Ramos (cell line): ENCODE measurements around the gene TMEM79.

ENCODE experiments used
- in situ Hi-C: fragments of 300-500 bp; cut with MboI; formaldehyde crosslinking; loops from one replicate; pipeline ENCODE4 v1.14.3; 2022; ENCODE audit warnings: low sequenced_read_pairs; ENCODE audit not compliant: unreplicated experiment

The TMEM79 gene, protein sequence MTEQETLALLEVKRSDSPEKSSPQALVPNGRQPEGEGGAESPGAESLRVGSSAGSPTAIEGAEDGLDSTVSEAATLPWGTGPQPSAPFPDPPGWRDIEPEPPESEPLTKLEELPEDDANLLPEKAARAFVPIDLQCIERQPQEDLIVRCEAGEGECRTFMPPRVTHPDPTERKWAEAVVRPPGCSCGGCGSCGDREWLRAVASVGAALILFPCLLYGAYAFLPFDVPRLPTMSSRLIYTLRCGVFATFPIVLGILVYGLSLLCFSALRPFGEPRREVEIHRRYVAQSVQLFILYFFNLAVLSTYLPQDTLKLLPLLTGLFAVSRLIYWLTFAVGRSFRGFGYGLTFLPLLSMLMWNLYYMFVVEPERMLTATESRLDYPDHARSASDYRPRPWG

DNA sequence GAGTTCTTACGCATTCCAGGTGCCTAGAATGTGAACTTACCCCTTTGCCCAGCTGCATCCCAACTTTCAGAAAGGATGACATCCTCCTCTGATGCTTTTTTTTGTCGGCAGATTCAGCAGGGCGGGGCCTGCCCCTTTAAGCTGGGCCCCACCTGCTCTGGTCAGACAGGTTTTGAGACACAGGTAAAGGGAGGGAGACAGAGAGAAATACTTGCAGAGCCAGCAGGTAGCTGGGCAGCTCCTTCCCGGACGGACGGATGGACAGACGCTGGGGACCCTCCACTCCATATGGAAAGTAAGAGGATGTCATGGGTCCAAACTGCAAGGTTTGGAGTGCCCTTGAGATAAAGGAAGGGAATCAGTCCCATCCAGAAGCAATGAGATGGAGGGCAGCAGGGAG, at the start of gene TMEM79:
TSS of gene TMEM79 (plus strand) at position 214 of the 400 bp plus-strand sequence. CDS start 902 bp downstream, outside the sequence.
- in situ Hi-C loops, result no loop called here

DNA sequence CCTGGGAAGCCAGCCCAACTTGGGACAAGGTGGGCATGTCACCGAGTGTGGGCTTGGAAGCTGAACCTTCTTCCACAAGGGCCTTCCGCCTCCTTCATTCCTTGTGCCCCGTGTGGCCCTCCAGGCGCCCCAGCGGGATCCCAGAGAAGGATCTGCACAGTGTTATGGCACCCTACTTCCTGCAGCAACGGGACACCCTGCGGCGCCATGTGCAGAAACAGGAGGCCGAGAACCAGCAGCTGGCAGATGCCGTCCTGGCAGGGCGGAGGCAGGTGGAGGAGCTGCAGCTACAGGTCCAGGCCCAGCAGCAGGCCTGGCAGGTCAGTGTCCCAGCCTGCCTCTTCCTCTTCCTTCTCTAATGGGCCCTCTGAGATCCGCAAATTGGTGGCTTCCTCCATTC, 48.0 kb upstream of the TMEM79 start:
- in situ Hi-C loops, result no loop called here

DNA sequence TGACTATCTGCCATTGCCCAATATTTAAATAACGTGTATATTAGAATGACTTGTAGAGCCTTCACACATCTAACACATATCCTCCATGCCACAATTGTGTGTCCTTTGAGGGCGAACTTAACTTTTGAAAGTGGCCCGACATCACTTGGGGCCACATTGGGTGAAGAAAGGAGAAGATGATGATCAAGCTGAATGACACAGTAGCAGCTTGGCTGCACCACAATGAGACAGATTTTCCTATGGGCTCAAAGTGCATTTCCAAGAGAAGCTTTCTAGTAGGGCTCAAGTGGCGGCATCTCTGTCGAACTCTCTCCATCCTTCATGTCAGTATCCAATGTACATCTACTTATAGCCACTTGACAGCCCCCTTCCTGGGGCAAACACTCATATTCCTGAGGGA, 45.9 kb upstream of the TMEM79 start:
- in situ Hi-C loops, result no loop called here

DNA sequence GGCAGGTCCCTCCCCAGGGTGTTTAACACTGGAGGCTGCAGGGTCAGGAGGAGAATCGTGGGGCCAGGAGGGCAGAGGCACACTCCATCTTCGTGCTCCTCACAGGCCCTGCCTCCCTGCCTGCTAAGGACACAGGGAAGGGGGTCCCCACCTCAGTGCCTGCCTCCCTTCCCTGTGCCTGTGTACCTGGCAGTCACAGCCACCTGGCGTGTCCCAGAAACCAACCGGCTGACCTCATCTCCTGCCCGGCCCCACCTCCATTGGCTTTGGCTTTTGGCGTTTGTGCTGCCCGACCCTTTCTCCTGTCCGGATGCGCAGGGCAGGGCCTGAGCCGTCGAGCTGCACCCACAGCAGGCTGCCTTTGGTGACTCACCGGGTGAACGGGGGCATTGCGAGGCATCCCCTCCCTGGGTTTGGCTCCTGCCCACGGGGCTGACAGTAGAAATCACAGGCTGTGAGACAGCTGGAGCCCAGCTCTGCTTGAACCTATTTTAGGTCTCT, 42.8 kb upstream of the TMEM79 start:
- in situ Hi-C loops, result no loop called here

DNA sequence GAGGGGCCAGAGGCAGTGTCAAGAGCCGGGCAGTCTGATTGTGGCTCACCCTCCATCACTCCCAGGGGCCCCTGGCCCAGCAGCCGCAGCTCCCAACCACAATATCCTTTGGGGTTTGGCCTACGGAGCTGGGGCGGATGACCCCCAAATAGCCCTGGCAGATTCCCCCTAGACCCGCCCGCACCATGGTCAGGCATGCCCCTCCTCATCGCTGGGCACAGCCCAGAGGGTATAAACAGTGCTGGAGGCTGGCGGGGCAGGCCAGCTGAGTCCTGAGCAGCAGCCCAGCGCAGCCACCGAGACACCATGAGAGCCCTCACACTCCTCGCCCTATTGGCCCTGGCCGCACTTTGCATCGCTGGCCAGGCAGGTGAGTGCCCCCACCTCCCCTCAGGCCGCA, 42.2 kb upstream of the TMEM79 start, which contains the start of gene BGLAP:
TSS of gene BGLAP (plus strand) at position 259 of the 400 bp plus-strand sequence. CDS start at position 307, 48 bp downstream.
- in situ Hi-C loops, result no loop called here

DNA sequence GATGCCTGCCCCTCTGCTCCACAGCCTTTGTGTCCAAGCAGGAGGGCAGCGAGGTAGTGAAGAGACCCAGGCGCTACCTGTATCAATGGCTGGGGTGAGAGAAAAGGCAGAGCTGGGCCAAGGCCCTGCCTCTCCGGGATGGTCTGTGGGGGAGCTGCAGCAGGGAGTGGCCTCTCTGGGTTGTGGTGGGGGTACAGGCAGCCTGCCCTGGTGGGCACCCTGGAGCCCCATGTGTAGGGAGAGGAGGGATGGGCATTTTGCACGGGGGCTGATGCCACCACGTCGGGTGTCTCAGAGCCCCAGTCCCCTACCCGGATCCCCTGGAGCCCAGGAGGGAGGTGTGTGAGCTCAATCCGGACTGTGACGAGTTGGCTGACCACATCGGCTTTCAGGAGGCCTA, 41.4 kb upstream of the TMEM79 start:
- in situ Hi-C loops, result no loop called here

DNA sequence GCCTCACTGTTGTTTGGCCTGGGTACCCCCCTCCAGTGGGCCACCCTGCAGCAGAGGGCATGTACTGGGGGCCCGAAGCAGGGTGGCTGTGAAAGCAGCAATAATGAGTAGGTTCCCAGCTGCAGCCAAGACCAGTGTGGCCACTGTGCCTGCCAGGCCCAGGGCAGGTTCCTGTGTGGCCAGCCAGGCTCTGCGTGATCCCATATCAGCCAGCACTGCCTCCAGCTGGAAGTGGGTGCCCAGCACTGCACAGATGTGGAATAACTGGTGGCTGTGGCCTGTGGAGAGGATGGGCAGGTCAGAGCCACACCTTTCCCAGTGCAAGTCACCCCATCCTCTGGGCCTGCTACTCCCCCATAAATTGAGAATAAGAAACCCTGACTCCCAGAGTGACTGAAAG, 40.0 kb upstream of the TMEM79 start:
- in situ Hi-C loops, result no loop called here

DNA sequence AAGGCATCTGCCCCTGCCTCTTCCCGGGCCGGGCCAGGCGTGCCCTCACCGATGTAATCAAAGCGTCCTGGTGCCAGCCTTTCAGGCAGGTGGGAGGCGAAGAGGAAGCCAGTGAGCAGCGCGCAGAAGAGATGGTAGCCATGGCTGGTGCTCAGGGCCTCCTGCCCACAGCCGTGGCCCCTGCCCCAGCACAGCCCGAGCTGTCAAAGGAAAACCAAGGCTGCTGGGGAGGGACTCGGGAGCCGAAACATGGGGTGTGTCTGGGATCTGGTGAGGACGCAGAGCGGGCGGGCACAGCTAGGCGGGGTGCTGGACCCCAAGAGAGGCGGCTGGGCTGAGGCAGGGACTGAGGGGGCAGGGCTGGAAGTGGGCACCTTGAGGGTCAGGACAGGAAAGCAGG, 39.4 kb upstream of the TMEM79 start:
- in situ Hi-C loops, result no loop called here

DNA sequence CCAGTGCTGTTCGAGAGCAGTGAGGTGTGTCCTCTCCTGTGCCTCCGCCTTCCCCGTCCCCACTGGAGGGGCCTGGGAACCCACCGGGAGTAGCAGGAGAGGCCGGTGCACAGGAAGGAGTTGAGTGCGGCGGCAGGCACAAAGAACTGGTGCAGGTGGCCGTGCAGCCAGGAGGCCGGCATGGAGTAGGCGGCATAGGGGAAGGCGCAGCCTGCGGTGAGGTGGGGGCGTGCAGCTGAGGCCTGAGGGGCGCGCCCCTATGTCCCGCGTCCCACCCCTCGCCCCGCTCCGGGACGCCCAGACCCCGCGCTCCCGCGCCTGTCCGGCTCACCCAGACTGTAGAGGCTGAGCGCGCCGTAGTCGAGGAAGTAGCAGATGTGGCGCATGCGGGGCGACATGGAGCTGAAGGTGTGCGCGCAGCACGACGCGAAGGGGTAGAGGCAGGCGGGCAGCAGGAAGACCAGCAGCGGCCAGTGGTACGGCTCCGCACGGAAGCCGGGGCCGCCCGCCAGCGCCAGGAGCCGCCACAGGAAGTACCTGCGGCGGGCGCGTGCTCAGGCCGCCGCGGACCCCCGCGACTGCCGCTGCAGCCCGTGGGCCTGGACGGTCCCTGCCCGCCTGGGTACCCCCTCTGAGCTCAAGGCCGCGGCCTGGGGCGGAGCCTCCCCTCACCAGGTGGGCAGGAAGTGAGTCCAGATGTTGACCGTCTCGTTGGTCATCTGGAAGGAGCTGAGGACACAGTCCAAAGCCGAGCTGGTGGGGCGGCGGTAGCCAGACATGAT, 38.5 kb upstream of the TMEM79 start:
- in situ Hi-C loops, result no loop called here

DNA sequence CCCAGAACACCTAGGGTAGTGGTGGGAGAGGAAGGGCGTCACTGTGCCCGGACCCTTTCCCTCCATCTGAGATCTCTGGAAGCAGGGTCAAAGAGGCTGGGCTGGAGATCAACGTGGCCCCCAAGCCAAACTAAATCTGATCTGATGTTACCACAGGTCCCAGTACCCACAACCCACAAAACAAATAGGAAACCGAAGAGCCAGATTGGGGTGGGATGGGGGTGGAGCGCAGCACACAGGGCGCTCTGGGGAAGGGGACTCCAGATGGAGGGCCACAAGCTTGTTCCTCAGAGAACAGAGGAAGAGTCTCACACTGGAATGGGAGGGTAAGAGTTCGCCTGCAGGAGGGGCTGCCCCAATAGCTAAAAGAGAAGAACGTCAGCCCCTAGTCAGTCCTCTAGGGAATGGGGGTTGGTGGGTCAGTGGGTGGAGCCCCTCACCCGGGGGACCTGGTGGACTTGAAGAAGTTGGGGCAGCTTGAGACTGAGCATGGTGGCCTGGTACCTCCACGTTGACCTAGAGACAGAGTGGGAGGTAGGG, 37.8 kb upstream of the TMEM79 start:
- in situ Hi-C loops, result no loop called here

DNA sequence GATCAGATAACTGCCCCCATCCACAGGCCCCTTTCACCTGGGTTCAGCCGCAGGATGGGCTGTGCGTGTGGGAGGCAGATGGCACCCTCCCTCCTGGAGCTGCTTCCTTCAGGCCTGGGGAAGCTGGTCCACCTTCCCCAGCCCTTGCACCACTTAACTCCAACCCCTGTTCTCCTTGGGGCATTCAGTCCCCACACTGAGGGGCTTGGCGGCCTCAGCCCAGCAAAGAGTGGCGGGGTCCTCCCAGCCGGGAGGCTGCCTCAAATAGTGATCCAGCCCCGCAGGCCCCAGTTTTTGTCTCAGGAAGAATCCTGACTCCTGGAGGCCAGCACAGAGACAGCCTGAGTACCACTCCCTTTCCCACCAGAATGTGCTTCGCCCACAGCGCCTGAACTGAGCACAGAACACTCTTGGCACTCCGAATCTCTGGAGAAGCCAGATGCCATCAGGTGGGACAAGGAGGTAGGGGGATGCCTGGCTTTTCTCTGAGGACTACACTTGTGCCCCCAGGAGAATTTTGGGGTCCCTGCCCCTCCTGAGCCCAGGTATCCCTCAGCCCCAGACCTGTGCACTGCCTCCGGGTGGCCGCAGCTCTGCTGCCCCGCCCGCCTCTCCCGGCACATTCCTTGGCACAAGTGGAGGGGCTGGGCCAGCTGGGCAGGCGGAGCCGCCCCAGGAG, 37.2 kb upstream of the TMEM79 start:
- in situ Hi-C loops, result no loop called here

DNA sequence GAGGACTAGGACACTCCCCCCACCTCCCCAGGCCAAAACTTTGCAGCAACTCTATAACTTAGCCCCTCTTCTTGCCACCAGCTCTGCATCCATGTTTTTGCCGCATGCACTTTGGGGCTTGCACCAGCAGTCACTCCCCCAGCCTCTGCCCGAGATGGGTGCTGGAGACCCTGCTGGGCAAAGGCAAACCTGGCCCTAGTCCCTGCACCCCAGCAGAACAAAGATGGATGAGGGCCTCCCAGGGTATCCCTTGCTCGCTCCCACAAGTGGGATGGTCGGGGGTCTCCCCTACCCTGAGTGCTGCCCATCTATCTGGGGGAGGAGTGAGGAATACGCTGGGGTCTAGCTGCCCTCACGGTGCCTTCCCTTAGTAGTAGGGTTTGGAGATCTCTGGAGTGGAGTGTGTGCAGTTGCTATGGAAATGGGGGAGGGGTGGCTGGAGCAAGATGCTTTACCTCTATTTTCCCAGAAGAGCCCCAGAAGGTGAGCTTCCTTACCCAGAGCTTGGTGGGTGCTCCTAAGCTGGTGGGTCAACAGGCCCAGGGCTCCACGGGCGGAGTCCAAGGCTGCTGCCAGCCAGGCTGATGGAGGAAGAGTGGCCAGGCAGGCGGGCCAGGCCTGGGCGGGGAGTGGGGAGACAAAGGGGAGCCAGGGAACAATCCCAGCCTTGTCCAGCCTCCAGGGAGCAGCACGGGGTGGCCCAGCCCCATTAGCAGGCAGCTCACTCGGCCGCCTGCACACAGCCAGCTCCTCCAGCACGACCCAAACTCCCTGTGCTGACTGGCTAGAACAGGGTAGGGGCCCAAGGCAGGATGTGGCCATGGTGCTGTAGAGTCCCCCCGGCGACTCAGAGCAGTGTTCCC, 36.4 kb upstream of the TMEM79 start, which contains the start of gene PAQR6:
TSS of gene PAQR6 (minus strand) at position 597 of the 863 bp plus-strand sequence. CDS start 1,325 bp downstream, outside the sequence.
- in situ Hi-C loops, result no loop called here

DNA sequence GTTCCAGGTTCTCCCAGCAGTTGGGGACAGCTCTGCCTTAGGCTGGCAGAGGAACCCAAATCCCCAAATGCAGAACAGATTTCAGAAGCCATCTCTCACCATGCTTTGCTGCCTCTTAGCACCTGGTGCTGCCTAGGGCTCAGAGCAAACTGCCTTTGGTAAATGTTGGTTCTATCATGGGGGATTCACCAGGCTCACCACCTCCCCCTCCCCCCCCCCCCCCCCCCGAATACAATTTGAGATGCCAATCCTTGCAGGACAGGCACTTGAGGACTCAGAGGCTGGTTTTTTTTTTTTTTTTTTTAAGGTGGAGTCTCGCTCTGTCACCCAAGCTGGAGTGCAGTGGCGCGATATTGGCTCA, 35.8 kb upstream of the TMEM79 start:
- in situ Hi-C loops, result no loop called here

DNA sequence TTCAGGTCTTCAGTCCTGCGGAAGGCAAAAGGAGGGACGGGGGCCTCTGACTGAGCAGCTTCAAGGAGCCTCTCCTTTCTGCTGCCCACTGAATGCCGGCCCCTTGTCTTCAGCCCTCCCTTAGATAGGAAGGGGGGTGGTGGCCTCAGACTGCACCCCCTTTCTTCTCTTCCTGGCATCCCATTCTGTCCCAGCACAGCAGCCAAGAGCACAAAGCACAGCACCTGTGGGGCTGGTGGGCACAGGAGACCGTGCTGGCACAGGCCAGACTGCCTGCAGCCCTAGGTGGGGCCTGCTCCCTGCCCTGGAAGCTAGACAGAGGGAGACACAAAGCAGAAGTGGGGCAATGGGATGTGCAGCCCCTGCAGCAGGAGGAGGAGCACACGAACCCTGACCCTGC, 34.5 kb upstream of the TMEM79 start:
- in situ Hi-C loops, result no loop called here

DNA sequence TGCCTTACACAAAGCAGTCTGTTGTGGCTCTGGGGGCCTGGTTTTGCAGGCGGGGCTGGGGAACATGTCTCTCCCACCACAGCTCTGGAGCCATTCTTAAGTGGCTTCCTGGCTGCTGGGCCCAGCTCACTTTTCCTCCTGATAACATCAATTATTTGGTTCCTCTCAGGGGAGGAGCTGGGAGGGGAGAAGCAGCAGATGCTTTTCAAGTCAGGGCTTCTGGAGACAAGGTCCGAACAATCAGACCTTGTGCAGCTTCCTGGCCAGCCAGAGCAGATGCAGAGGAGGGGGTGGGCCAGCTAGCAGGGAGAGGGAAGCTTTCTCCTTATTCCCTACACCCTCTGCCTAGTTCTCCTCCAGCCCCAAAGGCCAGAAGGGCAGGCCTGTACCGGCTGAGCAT, 32.6 kb upstream of the TMEM79 start:
- in situ Hi-C loops, result no loop called here

DNA sequence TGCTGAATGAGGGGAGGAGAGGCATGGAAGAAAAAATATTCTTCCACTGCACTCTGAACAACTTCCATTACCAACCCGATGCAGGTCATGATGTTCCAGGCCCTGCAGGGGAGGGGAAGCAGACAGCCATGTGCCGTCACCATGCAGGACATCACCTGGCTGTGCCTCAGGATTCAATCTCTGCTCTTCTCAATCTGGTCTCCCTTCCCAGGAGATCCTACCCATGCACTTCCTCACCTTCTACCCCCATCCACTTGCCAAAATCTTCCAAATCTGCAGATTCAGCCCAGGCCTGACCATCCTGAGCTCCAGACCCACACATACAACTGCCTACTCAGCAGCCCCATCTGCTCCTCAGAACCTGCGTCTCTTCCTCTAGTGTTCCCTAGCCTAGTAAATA, 30.5 kb upstream of the TMEM79 start:
- in situ Hi-C loops, result no loop called here

DNA sequence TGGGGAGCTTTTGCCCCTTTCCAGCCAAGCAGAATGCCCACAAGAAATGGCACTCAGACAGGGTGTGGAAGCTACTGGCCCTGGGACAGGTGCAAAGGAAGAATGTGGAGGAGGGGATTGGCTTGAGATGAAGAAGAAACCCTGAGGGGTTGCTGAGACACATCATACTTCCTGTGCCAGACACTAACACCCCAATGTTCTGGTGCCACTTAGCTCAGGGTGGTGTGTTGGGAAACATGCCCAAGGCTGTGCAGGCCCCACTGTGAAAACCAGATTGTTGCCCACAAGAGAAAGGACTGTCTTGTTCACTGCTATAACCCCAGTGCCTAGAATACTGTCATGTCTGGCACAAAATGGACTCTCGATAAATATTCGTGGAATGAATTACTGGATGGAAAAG, 26.4 kb upstream of the TMEM79 start:
- in situ Hi-C loops, result no loop called here

DNA sequence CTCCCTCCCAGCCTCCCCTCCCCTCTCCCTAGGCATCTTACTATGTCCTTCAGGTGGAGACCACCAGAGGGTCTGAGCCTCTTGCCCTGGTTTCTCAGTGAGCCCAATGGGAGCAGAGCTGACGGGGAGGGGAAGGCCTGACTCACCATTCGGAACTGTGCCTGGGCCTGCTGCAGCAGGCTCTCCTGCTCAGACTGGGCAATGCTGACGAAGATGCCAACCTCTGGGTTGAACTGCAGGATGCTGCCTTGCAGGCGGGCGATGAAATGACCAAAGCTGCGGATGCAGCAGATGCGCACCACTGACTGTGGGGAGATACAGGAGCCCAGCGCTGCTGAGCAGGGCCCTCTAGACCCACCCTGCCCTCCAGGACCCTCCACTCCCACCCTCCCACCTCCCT, 25.3 kb upstream of the TMEM79 start:
- in situ Hi-C loops, result no loop called here

DNA sequence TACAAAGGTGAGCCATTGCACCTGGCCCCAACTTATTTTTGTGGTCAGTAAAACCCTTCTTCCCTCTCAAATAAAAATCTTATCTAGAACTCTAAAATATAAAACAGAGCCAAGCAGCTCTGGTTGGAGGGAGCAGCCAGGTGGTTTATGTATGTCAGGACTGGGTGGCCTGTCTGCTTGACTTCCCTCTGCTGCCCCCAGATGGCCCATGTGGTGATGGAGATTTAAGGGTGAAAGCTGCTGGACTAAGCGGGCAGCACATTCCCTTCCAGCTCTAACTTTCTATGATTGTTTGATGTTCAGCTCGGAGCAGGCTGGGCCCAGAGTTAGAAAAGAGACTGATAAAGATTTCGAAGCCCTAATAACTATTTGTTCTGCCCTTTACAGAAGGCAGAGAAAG, 24.3 kb upstream of the TMEM79 start:
- in situ Hi-C loops, result no loop called here

DNA sequence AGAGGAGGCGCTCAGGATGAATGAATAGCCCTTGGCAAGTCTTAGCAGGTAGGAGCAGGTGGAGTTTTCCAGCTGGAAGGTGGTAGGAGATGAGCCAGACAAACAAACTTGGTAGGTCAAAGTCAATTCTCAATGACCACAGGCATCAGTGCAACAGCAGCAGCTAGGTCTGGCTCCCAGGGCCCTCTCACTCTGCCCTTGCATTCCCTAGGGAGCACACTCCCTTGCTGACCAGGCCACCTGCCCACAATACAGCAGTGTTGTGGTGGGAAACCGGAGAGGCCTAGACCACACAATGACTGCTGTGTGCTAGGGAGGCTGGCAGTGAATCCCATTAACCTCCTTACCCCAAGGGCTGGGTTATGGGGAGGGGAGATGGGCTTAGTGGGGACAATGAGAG, 23.2 kb upstream of the TMEM79 start:
- in situ Hi-C loops, result no loop called here
